GM19395 (cell line): ENCODE data around the gene SCEL.

Source experiments
- ATAC-seq: cut with Tn5 transposase; IDR thresholded peaks from one replicate; pipeline ENCODE4 v1.9.1; 2021; ENCODE audit warnings: mild to moderate bottlenecking, moderate library complexity; ENCODE audit not compliant: unreplicated experiment

SCEL gene

GRCh38 chr13:77519808-77520207, 15.7 kb upstream of the SCEL start:
- ATAC-seq, result no peak

GRCh38 chr13:77521194-77521593, 14.3 kb upstream of the SCEL start:
- no peak for ATAC-seq

GRCh38 chr13:77521595-77522367, 13.7 kb upstream of the SCEL start:
- no peak for ATAC-seq

- ATAC-seq, result no peak
Measured at GRCh38 chr13:77522444-77522843, 13.1 kb upstream of the SCEL start.

GRCh38 chr13:77523386-77523785, 12.1 kb upstream of the SCEL start:
- ATAC-seq, result no peak

GRCh38 chr13:77523834-77524728, 11.4 kb upstream of the SCEL start:
- no peak for ATAC-seq

GRCh38 chr13:77528414-77528813, 7.1 kb upstream of the SCEL start:
- no peak for ATAC-seq

GRCh38 chr13:77528834-77529500, 6.5 kb upstream of the SCEL start:
- peak; percentile 77 for ATAC-seq

GRCh38 chr13:77529501-77529840, 6.0 kb upstream of the SCEL start:
- no peak for ATAC-seq

GRCh38 chr13:77530875-77531274, 4.6 kb upstream of the SCEL start:
- ATAC-seq, result no peak

- ATAC-seq, result no peak
Measured at GRCh38 chr13:77532983-77533382, 2.5 kb upstream of the SCEL start.

GRCh38 chr13:77533875-77534788, 1.4 kb upstream of the SCEL start:
- no peak for ATAC-seq

GRCh38 chr13:77536358-77536757, 852 bp downstream of the SCEL start:
- no peak for ATAC-seq

- no peak for ATAC-seq
Measured at GRCh38 chr13:77537289-77537919, 1.9 kb downstream of the SCEL start.

- no peak for ATAC-seq
Measured at GRCh38 chr13:77543711-77544110, 8.2 kb downstream of the SCEL start.

- ATAC-seq, result peak; percentile 14
Measured at GRCh38 chr13:77544355-77544754, 8.8 kb downstream of the SCEL start.

- ATAC-seq, result peak; percentile 70
Measured at GRCh38 chr13:77544758-77545338, 9.3 kb downstream of the SCEL start.

GRCh38 chr13:77545626-77546412, 10.3 kb downstream of the SCEL start:
- no peak for ATAC-seq

GRCh38 chr13:77548095-77548494, 12.6 kb downstream of the SCEL start:
- peak; percentile 67 for ATAC-seq
